Duodenal mucosa (tissue), 2 donors: Measurements from ENCODE around the gene HTT-AS.
"Not testable (repeated sequence)": the region's sequence is repeated elsewhere in the genome, so short reads cannot be mapped to it uniquely, and the experiment has no call there.

ENCODE experiments used
- H3K27ac ChIP-seq: one replicate; pipeline ENCODE4 v1.7.0; 2013; ENCODE audit warnings: low read depth, low read length
- H3K27me3 ChIP-seq, 2 donors: one replicate each; pipeline ENCODE4 v1.7.0; 2013; ENCODE audit warnings: low read length in 2 of 2, control low read depth in 1 of 2; ENCODE audit not compliant: insufficient read depth in 2 of 2, control insufficient read depth in 1 of 2
- H3K36me3 ChIP-seq, 2 donors: one replicate each; pipeline ENCODE4 v1.7.0; 2013; ENCODE audit warnings: low read length in 2 of 2, control low read depth in 1 of 2; ENCODE audit not compliant: insufficient read depth in 2 of 2, control insufficient read depth in 1 of 2
- H3K4me1 ChIP-seq, 2 donors: one replicate each; pipeline ENCODE4 v1.7.0; 2013; ENCODE audit warnings: low read length in 2 of 2, control low read depth in 1 of 2; ENCODE audit not compliant: insufficient read depth in 2 of 2, control insufficient read depth in 1 of 2
- H3K4me3 ChIP-seq, 2 donors: one replicate each; pipeline ENCODE4 v1.7.0; 2013; ENCODE audit warnings: low read length in 2 of 2, low read depth in 1 of 2
- H3K9ac ChIP-seq, 2 donors: one replicate each; pipeline ENCODE4 v1.7.0; 2013; ENCODE audit warnings: low read length in 2 of 2, low read depth in 1 of 2
- H3K9me3 ChIP-seq, 2 donors: one replicate each; pipeline ENCODE4 v1.7.0; 2013; ENCODE audit warnings: low read length in 2 of 2, control low read depth in 1 of 2; ENCODE audit not compliant: control insufficient read depth in 1 of 2

Gene HTT-AS

GRCh38 chr4:3112609-3113469 is 38.5 kb upstream of the HTT-AS start:
- Histone ChIP-seq H3K36me3 (peaks cover 39 to 79% of the 10 kb centered on the region in 2 donors), H3K4me3 (no peak overlapping the region), H3K4me1 (peaks cover 0 to 4% of the 10 kb centered on the region in 2 donors), H3K27me3 (no peaks in the 10 kb centered on the region), H3K9ac (no peak overlapping the region), H3K9me3 (no peaks in the 10 kb centered on the region), H3K27ac (no peak overlapping the region)

GRCh38 chr4:3112201-3112600 is 37.9 kb upstream of the HTT-AS start:
- Histone ChIP-seq H3K27me3 (no peaks in the 10 kb centered on the region), H3K27ac (no peak overlapping the region), H3K9ac (no peak overlapping the region), H3K4me1 (peaks cover 0 to 8% of the 10 kb centered on the region in 2 donors), H3K36me3 (peaks cover 44 to 79% of the 10 kb centered on the region in 2 donors), H3K9me3 (no peaks in the 10 kb centered on the region), H3K4me3 (no peak overlapping the region)

GRCh38 chr4:3111461-3111860 is 37.1 kb upstream of the HTT-AS start:
- H3K9ac ChIP-seq, result no peak overlapping the region
- H3K9me3 ChIP-seq, result no peaks in the 10 kb centered on the region
- H3K36me3 ChIP-seq, result peaks cover 42 to 74% of the 10 kb centered on the region in 2 donors
- H3K4me3 ChIP-seq, result no peak overlapping the region
- no peak overlapping the region for H3K27ac ChIP-seq
- peaks cover under 1 to 12% of the 10 kb centered on the region in 2 donors for H3K4me1 ChIP-seq
- H3K27me3 ChIP-seq, result no peaks in the 10 kb centered on the region

GRCh38 chr4:3108211-3108610 is 33.9 kb upstream of the HTT-AS start:
- peaks cover 28 to 64% of the 10 kb centered on the region in 2 donors for H3K36me3 ChIP-seq
- H3K9me3 ChIP-seq, result no peaks in the 10 kb centered on the region
- no peaks in the 10 kb centered on the region for H3K27me3 ChIP-seq
- H3K27ac ChIP-seq, result no peak overlapping the region
- H3K9ac ChIP-seq, result no peak overlapping the region
- no peak overlapping the region for H3K4me3 ChIP-seq
- peaks cover 3 to 14% of the 10 kb centered on the region in 2 donors for H3K4me1 ChIP-seq

GRCh38 chr4:3107691-3108121 is 33.4 kb upstream of the HTT-AS start:
- Histone ChIP-seq H3K27ac (no peak overlapping the region), H3K9ac (no peak overlapping the region), H3K4me3 (no peak overlapping the region), H3K9me3 (no peaks in the 10 kb centered on the region), H3K36me3 (peaks cover 28 to 62% of the 10 kb centered on the region in 2 donors), H3K27me3 (no peaks in the 10 kb centered on the region), H3K4me1 (peaks cover 3 to 14% of the 10 kb centered on the region in 2 donors)

GRCh38 chr4:3107271-3107670 is 32.9 kb upstream of the HTT-AS start:
- H3K9ac ChIP-seq, result no peak overlapping the region
- H3K36me3 ChIP-seq, result peaks cover 31 to 62% of the 10 kb centered on the region in 2 donors
- H3K4me3 ChIP-seq, result no peak overlapping the region
- no peaks in the 10 kb centered on the region for H3K27me3 ChIP-seq
- no peak overlapping the region for H3K27ac ChIP-seq
- H3K9me3 ChIP-seq, result no peaks in the 10 kb centered on the region
- H3K4me1 ChIP-seq, result peaks cover 3 to 14% of the 10 kb centered on the region in 2 donors

- Histone ChIP-seq H3K36me3 (peaks cover 28 to 62% of the 10 kb centered on the region in 2 donors), H3K9me3 (no peaks in the 10 kb centered on the region), H3K4me3 (no peak overlapping the region), H3K4me1 (peaks cover 3 to 14% of the 10 kb centered on the region in 2 donors), H3K27ac (no peak overlapping the region), H3K9ac (no peak overlapping the region), H3K27me3 (no peaks in the 10 kb centered on the region)
Observed at GRCh38 chr4:3106339-3107186, 32.2 kb upstream of the HTT-AS start.

- Histone ChIP-seq H3K27ac (no peak overlapping the region), H3K27me3 (no peaks in the 10 kb centered on the region), H3K9ac (no peak overlapping the region), H3K4me3 (no peak overlapping the region), H3K36me3 (peaks cover 18 to 49% of the 10 kb centered on the region in 2 donors), H3K9me3 (no peaks in the 10 kb centered on the region), H3K4me1 (no peaks in the 10 kb centered on the region)
Observed at GRCh38 chr4:3098346-3098745, 24.0 kb upstream of the HTT-AS start.

- no peaks in the 10 kb centered on the region for H3K9me3 ChIP-seq
- H3K27ac ChIP-seq, result no peak overlapping the region
- H3K27me3 ChIP-seq, result no peaks in the 10 kb centered on the region
- H3K4me3 ChIP-seq, result no peak overlapping the region
- peaks cover 13 to 39% of the 10 kb centered on the region in 2 donors for H3K36me3 ChIP-seq
- no peaks in the 10 kb centered on the region for H3K4me1 ChIP-seq
- H3K9ac ChIP-seq, result no peak overlapping the region
Observed at GRCh38 chr4:3096202-3096601, 21.9 kb upstream of the HTT-AS start.

GRCh38 chr4:3094701-3095100 is 20.4 kb upstream of the HTT-AS start:
- not testable (repeated sequence) for H3K9ac ChIP-seq, H3K27ac ChIP-seq, H3K9me3 ChIP-seq, H3K27me3 ChIP-seq, H3K4me1 ChIP-seq, H3K4me3 ChIP-seq
- peaks cover 0 to 27% of the 10 kb centered on the region in 2 donors for H3K36me3 ChIP-seq
